SU-DHL-6 (cell line): ENCODE data around the gene OR51M1.

Experiments
- H2AFZ ChIP-seq: fragments of 200-600 bp; sonication (generic); 2 replicates; pipeline ENCODE4 v1.6.1; 2014; ENCODE audit warnings: low read depth, mild to moderate bottlenecking, moderate library complexity, mixed read lengths, antibody characterized with exemption, low read length; ENCODE audit not compliant: severe bottlenecking
- H3F3A ChIP-seq: fragments of 200-600 bp; shearing (Covaris generic); 2 replicates; pipeline ENCODE4 v1.6.0; 2016; ENCODE audit warnings: antibody characterized with exemption, mild to moderate bottlenecking; ENCODE audit not compliant: insufficient read depth
- H3K27ac ChIP-seq: fragments of 200-600 bp; sonication (generic); 2 replicates; pipeline ENCODE4 v1.5.1; 2016; ENCODE audit warnings: low read depth, mild to moderate bottlenecking, low read length, moderate library complexity, mixed read lengths
- H3K27me3 ChIP-seq: fragments of 200-600 bp; sonication (generic), shearing (Covaris generic); 2 replicates; pipeline ENCODE4 v1.6.0; 2014; ENCODE audit warnings: mild to moderate bottlenecking, low read length
- H3K36me3 ChIP-seq: fragments of 200-600 bp; sonication (generic); 2 replicates; pipeline ENCODE4 v1.6.1; 2014; ENCODE audit warnings: mild to moderate bottlenecking, low read length, mixed read lengths
- H3K4me2 ChIP-seq: fragments of 300-600, 200-600 bp; shearing (Covaris generic), sonication (generic); 2 replicates; pipeline ENCODE4 v1.6.0; 2014; ENCODE audit warnings: low read length, low read depth, mild to moderate bottlenecking; ENCODE audit not compliant: poor library complexity, severe bottlenecking
- H3K4me3 ChIP-seq: fragments of 200-600 bp; sonication (generic); 2 replicates; pipeline ENCODE4 v1.5.1; 2014; ENCODE audit warnings: antibody characterized with exemption, low read length, mild to moderate bottlenecking, mixed read lengths; ENCODE audit not compliant: insufficient read depth, poor library complexity, severe bottlenecking
- H3K79me2 ChIP-seq: fragments of 200-600 bp; sonication (generic); 2 replicates; pipeline ENCODE4 v1.6.1; 2014; ENCODE audit warnings: mild to moderate bottlenecking, low read length, moderate library complexity; ENCODE audit not compliant: insufficient read depth
- H3K9ac ChIP-seq: fragments of 200-600 bp; sonication (generic); 2 replicates; pipeline ENCODE4 v1.7.0; 2014; ENCODE audit warnings: mild to moderate bottlenecking, low read length
- H3K9me2 ChIP-seq: fragments of 200-600 bp; sonication (generic); replicated peaks from 2 replicates; pipeline ENCODE4 v1.6.1; 2014; ENCODE audit warnings: low read length; ENCODE audit not compliant: insufficient read depth
- H3K9me3 ChIP-seq: fragments of 200-600 bp; sonication (generic); 2 replicates; pipeline ENCODE4 v1.6.1; 2014; ENCODE audit warnings: low read length, mixed read lengths; ENCODE audit not compliant: insufficient read depth
- H4K20me1 ChIP-seq: fragments of 200-600 bp; sonication (generic); 2 replicates; pipeline ENCODE4 v1.6.1; 2014; ENCODE audit warnings: low read depth, mild to moderate bottlenecking, antibody characterized with exemption, low read length, moderate library complexity, mixed read lengths
- EZH2phosphoT487 ChIP-seq: fragments of 200-600 bp; sonication (generic), shearing (Covaris generic); conservative IDR thresholded peaks from 2 replicates; pipeline ENCODE4 v1.6.1; 2018; ENCODE audit warnings: mild to moderate bottlenecking, antibody characterized with exemption, low read length, moderate library complexity, mixed read lengths
- TF ChIP-seq, protein P1 (sequence below): fragments of 200-600 bp; sonication (generic); IDR thresholded peaks from one replicate; pipeline ENCODE4 v1.5.1; 2017; ENCODE audit warnings: antibody characterized with exemption, mild to moderate bottlenecking, low read length, moderate library complexity; ENCODE audit not compliant: insufficient read depth, poor library complexity, severe bottlenecking

Gene OR51M1

GRCh38 chr11:5339771-5340322, 43.8 kb upstream of the OR51M1 start:
- no peak overlapping the region for H2AFZ ChIP-seq
- no peaks in the 10 kb centered on the region for H3K9me3 ChIP-seq
- no peak overlapping the region for H3K27ac ChIP-seq
- no peak for TF ChIP-seq EZH2phosphoT487
- TF ChIP-seq, protein P1, sequence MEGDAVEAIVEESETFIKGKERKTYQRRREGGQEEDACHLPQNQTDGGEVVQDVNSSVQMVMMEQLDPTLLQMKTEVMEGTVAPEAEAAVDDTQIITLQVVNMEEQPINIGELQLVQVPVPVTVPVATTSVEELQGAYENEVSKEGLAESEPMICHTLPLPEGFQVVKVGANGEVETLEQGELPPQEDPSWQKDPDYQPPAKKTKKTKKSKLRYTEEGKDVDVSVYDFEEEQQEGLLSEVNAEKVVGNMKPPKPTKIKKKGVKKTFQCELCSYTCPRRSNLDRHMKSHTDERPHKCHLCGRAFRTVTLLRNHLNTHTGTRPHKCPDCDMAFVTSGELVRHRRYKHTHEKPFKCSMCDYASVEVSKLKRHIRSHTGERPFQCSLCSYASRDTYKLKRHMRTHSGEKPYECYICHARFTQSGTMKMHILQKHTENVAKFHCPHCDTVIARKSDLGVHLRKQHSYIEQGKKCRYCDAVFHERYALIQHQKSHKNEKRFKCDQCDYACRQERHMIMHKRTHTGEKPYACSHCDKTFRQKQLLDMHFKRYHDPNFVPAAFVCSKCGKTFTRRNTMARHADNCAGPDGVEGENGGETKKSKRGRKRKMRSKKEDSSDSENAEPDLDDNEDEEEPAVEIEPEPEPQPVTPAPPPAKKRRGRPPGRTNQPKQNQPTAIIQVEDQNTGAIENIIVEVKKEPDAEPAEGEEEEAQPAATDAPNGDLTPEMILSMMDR = no peak
- H3K4me2 ChIP-seq = no peak overlapping the region
- H3K27me3 ChIP-seq = no peaks in the 10 kb centered on the region
- H4K20me1 ChIP-seq = no peaks in the 10 kb centered on the region
- no peaks in the 10 kb centered on the region for H3K36me3 ChIP-seq
- H3K4me3 ChIP-seq = no peak overlapping the region
- no peaks in the 10 kb centered on the region for H3K9me2 ChIP-seq
- H3K79me2 ChIP-seq = no peaks in the 10 kb centered on the region
- no peak overlapping the region for H3K9ac ChIP-seq
- no peaks in the 10 kb centered on the region for H3F3A ChIP-seq

GRCh38 chr11:5343474-5344335, 39.9 kb upstream of the OR51M1 start, which contains the start of gene OR51B5:
OR51B5 (minus strand) TSS chr11:5343524; CDS start chr11:5343524, 0 bp downstream.
- H3F3A ChIP-seq = no peaks in the 10 kb centered on the region
- H3K27ac ChIP-seq = no peak within 1 kb of the TSS
- H3K9ac ChIP-seq = no peak within 1 kb of the TSS
- no peaks in the 10 kb centered on the region for H3K27me3 ChIP-seq
- H3K36me3 ChIP-seq = no peaks in the 10 kb centered on the region
- no peak within 1 kb of the TSS for H2AFZ ChIP-seq
- no peaks in the 10 kb centered on the region for H3K9me2 ChIP-seq
- H4K20me1 ChIP-seq = no peaks in the 10 kb centered on the region
- no peaks in the 10 kb centered on the region for H3K9me3 ChIP-seq
- H3K4me2 ChIP-seq = no peak within 1 kb of the TSS
- H3K79me2 ChIP-seq = no peaks in the 10 kb centered on the region
- no peak within 1 kb of the TSS for H3K4me3 ChIP-seq
- no peak for TF ChIP-seq EZH2phosphoT487
- TF ChIP-seq, protein P1 = no peak

- no peak overlapping the region for H2AFZ ChIP-seq
- no peaks in the 10 kb centered on the region for H3K9me2 ChIP-seq
- H3K9me3 ChIP-seq = no peaks in the 10 kb centered on the region
- no peak overlapping the region for H3K4me3 ChIP-seq
- no peaks in the 10 kb centered on the region for H3K79me2 ChIP-seq
- H3F3A ChIP-seq = no peaks in the 10 kb centered on the region
- H4K20me1 ChIP-seq = no peaks in the 10 kb centered on the region
- TF ChIP-seq EZH2phosphoT487 = no peak
- TF ChIP-seq, protein P1 = no peak
- H3K9ac ChIP-seq = no peak overlapping the region
- H3K27me3 ChIP-seq = no peaks in the 10 kb centered on the region
- H3K4me2 ChIP-seq = no peak overlapping the region
- H3K27ac ChIP-seq = no peak overlapping the region
- H3K36me3 ChIP-seq = no peaks in the 10 kb centered on the region
Observed at GRCh38 chr11:5345831-5346230, 37.8 kb upstream of the OR51M1 start.
